Erythroblast (primary cell): Measurements from ENCODE around the gene STARD5.

Source experiments
- GATA1 ChIP-seq: IDR thresholded peaks from 2 replicates; pipeline ENCODE4 v1.6.1; 2011; ENCODE audit warnings: low read depth, mild to moderate bottlenecking, control low read depth, low read length, moderate library complexity
- POLR2A ChIP-seq: IDR thresholded peaks from 2 replicates; pipeline ENCODE4 v1.6.1; 2011; ENCODE audit warnings: mild to moderate bottlenecking, low read length

DNA sequence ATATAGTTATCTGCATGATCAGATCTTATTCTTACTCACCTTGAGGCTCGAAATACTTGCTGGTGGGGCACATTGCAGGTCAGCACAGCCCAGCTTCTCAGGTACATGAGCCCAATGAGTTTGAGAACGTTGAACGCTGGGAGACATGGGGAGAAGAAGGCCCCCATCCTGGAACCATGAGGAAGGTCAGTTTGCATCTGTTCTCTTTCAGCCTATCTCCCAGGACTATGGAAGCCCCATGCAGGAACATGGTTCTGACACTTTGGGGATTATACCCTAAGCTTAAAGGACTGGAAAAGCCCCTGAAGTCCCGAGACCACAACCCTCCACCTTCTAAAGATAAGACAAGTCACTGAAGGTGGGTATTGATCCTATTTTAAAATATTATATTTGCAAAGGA lies 17.4 kb upstream of the STARD5 start:
- no peak for TF ChIP-seq POLR2A
- no peak for TF ChIP-seq GATA1
